HG02798 (cell line): ENCODE measurements around the gene ATP11C.
"Not testable (repeated sequence)": the region's sequence is repeated elsewhere in the genome, so short reads cannot be mapped to it uniquely, and the experiment has no call there.

Experiments used
- ATAC-seq: cut with Tn5 transposase; IDR thresholded peaks from one replicate; pipeline ENCODE4 v1.9.1; 2021; ENCODE audit warnings: mild to moderate bottlenecking; ENCODE audit not compliant: unreplicated experiment, poor library complexity

ATP11C gene

GRCh38 chrX:139929876-139930275 is 3.0 kb downstream of the ATP11C start:
- ATAC-seq = no peak

- ATAC-seq = no peak
These were observed 8.2 kb downstream of the ATP11C start for GRCh38 chrX:139924696-139925095.

- ATAC-seq = no peak
These were observed 8.7 kb downstream of the ATP11C start for GRCh38 chrX:139924069-139924695.

GRCh38 chrX:139921142-139921541 is 11.7 kb downstream of the ATP11C start:
- ATAC-seq = not testable (repeated sequence)

GRCh38 chrX:139920316-139920715 is 12.5 kb downstream of the ATP11C start:
- ATAC-seq = no peak

GRCh38 chrX:139914421-139914820 is 18.4 kb downstream of the ATP11C start:
- ATAC-seq = no peak

- ATAC-seq = no peak
These were observed 23.1 kb downstream of the ATP11C start for GRCh38 chrX:139909712-139910111.

- no peak for ATAC-seq
These were observed 25.8 kb downstream of the ATP11C start for GRCh38 chrX:139907078-139907477.

- no peak for ATAC-seq
These were observed 27.1 kb downstream of the ATP11C start for GRCh38 chrX:139905743-139906142.

- no peak for ATAC-seq
These were observed 27.8 kb downstream of the ATP11C start for GRCh38 chrX:139905051-139905450.

- ATAC-seq = no peak
These were observed 29.6 kb downstream of the ATP11C start for GRCh38 chrX:139903210-139903609.

GRCh38 chrX:139902559-139902958 is 30.3 kb downstream of the ATP11C start:
- no peak for ATAC-seq

- ATAC-seq = no peak
These were observed 34.5 kb downstream of the ATP11C start for GRCh38 chrX:139898334-139898733.

- ATAC-seq = peak; percentile 65
These were observed 40.3 kb downstream of the ATP11C start for GRCh38 chrX:139892512-139892911.

GRCh38 chrX:139890991-139891700 is 41.7 kb downstream of the ATP11C start:
- ATAC-seq = no peak

GRCh38 chrX:139889760-139890159 is 43.1 kb downstream of the ATP11C start:
- ATAC-seq = no peak

- ATAC-seq = no peak
These were observed 48.9 kb downstream of the ATP11C start for GRCh38 chrX:139883984-139884383.

- ATAC-seq = no peak
These were observed 50.6 kb downstream of the ATP11C start for GRCh38 chrX:139882299-139882698.

- ATAC-seq = no peak
These were observed 51.3 kb downstream of the ATP11C start for GRCh38 chrX:139881572-139881971.

- ATAC-seq = no peak
These were observed 51.7 kb downstream of the ATP11C start for GRCh38 chrX:139881130-139881529.

- ATAC-seq = no peak
These were observed 55.0 kb downstream of the ATP11C start for GRCh38 chrX:139877710-139878414.
